Activated CD8-positive, alpha-beta T cell treated with anti-CD3 and anti-CD28 coated beads for 36 hours (primary cell): Measurements from ENCODE around the gene PDCD5. TPM values are rescaled to one million over a fixed set of nuclear protein-coding genes. Genes with fewer than 3 reads are reported as not detected.

ENCODE experiments used
- ATAC-seq: fragments of 200-7000 bp; cut with Tn5 transposase; one replicate; pipeline ENCODE4 v1.10.0; 2021; ENCODE audit warnings: mild to moderate bottlenecking, moderate library complexity
- CTCF ChIA-PET: fragments of 350-600 bp; sonication (Branson Sonifier 250); formaldehyde crosslinking; loops from one replicate; lab custom pipeline; 2021; ENCODE audit warnings: antibody characterized with exemption; lab: Charles Lee
- POLR2A ChIA-PET: fragments of 350-600 bp; sonication (Branson Sonifier 250); formaldehyde crosslinking; loops from one replicate; lab custom pipeline; 2021; ENCODE audit warnings: antibody characterized with exemption; lab: Charles Lee
- DNase-seq: peaks from one replicate; pipeline ENCODE4 v3.0.0-alpha.2; 2020
- H3K27ac Mint-ChIP-seq: one replicate; pipeline ENCODE4 v1.8.0; 2021; ENCODE audit warnings: mild to moderate bottlenecking, mixed read lengths
- H3K27me3 Mint-ChIP-seq: one replicate; pipeline ENCODE4 v1.8.0; 2021; ENCODE audit warnings: mixed read lengths
- H3K36me3 Mint-ChIP-seq: one replicate; pipeline ENCODE4 v1.8.0; 2021; ENCODE audit warnings: low read depth, mixed read lengths
- H3K4me1 Mint-ChIP-seq: one replicate; pipeline ENCODE4 v1.8.0; 2021; ENCODE audit warnings: low read depth, mixed read lengths
- H3K4me3 Mint-ChIP-seq: one replicate; pipeline ENCODE4 v1.8.0; 2021; ENCODE audit warnings: mild to moderate bottlenecking, moderate library complexity, mixed read lengths
- H3K9me3 Mint-ChIP-seq: one replicate; pipeline ENCODE4 v1.8.0; 2021; ENCODE audit warnings: mixed read lengths
- CTCF ChIP-seq: fragments of 200-600 bp; IDR thresholded peaks from one replicate; pipeline ENCODE4 v1.8.0; 2022; ENCODE audit warnings: antibody characterized with exemption, mild to moderate bottlenecking
- intact Hi-C: fragments of 100-400 bp; cut with micrococcal nuclease; formaldehyde crosslinking; loops from one replicate; pipeline ENCODE4 v1.10.0; 2022
- total RNA-seq, 2 experiments: library from RNA; stranded (reverse); gene quantifications; one replicate each; pipeline ENCODE4 v1.2.3, GENCODE V29; 2021

PDCD5 gene
- total RNA-seq, 2 experiments from 2014 or later = 221 to 222 TPM

DNA sequence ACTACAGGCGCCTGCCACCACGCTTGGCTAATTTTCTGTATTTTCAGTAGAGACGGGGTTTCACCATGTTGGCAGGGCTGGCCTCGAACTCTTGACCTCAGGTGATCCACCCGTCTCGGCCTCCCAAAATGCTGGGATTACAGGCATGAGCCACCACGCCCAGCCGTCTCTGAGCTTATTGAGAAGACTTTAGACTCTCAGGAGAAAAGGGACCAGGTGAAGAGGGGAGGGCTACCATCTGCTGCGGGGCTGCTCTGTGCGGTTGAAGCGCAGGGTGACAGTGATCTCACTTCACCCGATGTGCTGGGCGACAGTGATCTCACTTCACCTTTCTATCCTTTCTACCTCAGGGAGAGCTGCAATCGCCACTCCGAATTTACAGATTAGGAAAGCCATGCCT, 25.3 kb downstream of the PDCD5 start:
- intact Hi-C loops = no loop called here
- ATAC-seq (no peak), DNase-seq (no peak)
- Mint-ChIP-seq H3K4me3 (no peak overlapping the region), H3K36me3 (peaks cover 23% of the 10 kb centered on the region), H3K9me3 (no peaks in the 10 kb centered on the region), H3K4me1 (no peaks in the 10 kb centered on the region), H3K27me3 (no peaks in the 10 kb centered on the region), H3K27ac (no peak overlapping the region)
- TF ChIP-seq CTCF = no peak
- POLR2A ChIA-PET = interaction anchor here (0.6 to 1.2 kb wide), 2 partner anchors 12 to 87 kb away, joined by 3 read pairs; no protein-coding TSS in a partner anchor
- CTCF ChIA-PET = interaction anchor here (1.0 kb wide), 1 partner anchor 8 kb away, joined by 3 read pairs; no protein-coding TSS in a partner anchor

GRCh38 chr19:32607479-32607878, 26.5 kb downstream of the PDCD5 start:
- TF ChIP-seq CTCF = no peak
- ChIA-PET CTCF (no interaction called here), POLR2A (no interaction called here)
- H3K36me3 Mint-ChIP-seq = peaks cover 22% of the 10 kb centered on the region
- DNase-seq (no peak), ATAC-seq (no peak)
- H3K4me3 Mint-ChIP-seq = no peak overlapping the region
- intact Hi-C loops = no loop called here
- no peaks in the 10 kb centered on the region for H3K27me3 Mint-ChIP-seq
- H3K27ac Mint-ChIP-seq = no peak overlapping the region
- H3K9me3 Mint-ChIP-seq = no peaks in the 10 kb centered on the region
- H3K4me1 Mint-ChIP-seq = no peaks in the 10 kb centered on the region

GRCh38 chr19:32611161-32611560, 30.2 kb downstream of the PDCD5 start:
- ATAC-seq (no peak), DNase-seq (no peak)
- ChIA-PET CTCF (no interaction called here), POLR2A (no interaction called here)
- no peak overlapping the region for H3K4me3 Mint-ChIP-seq
- intact Hi-C loops = no loop called here
- H3K9me3 Mint-ChIP-seq = no peaks in the 10 kb centered on the region
- H3K4me1 Mint-ChIP-seq = no peaks in the 10 kb centered on the region
- H3K27me3 Mint-ChIP-seq = no peaks in the 10 kb centered on the region
- no peak for TF ChIP-seq CTCF
- H3K27ac Mint-ChIP-seq = no peak overlapping the region
- H3K36me3 Mint-ChIP-seq = peaks cover 32% of the 10 kb centered on the region

DNA sequence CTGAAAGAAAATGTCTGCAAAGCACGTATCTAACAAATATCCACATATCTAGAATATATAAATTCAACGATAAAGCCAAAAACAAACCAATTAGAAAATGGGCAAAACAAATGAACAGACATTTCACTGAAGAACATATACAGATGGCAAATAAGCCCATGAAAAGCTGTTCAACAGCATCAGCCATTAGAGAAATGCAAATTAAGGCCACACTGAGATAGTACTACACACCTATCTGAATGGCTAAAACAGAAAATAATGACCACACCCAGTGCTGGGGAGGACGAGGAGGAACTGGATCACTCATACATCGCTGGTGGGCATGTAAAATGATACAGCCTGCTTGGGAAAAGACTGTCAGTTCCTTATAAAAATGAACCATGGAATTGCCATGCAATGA, 32.0 kb downstream of the PDCD5 start:
- H3K27me3 Mint-ChIP-seq = no peaks in the 10 kb centered on the region
- no peak overlapping the region for H3K27ac Mint-ChIP-seq
- DNase-seq (no peak), ATAC-seq (no peak)
- CTCF ChIA-PET = interaction anchor here (1.3 kb wide), 1 partner anchor 11 kb away, joined by 4 read pairs; no protein-coding TSS in a partner anchor
- H3K36me3 Mint-ChIP-seq = peaks cover 33% of the 10 kb centered on the region
- POLR2A ChIA-PET = no interaction called here
- TF ChIP-seq CTCF = no peak
- H3K4me3 Mint-ChIP-seq = no peak overlapping the region
- H3K9me3 Mint-ChIP-seq = no peaks in the 10 kb centered on the region
- H3K4me1 Mint-ChIP-seq = no peaks in the 10 kb centered on the region
- intact Hi-C loops = no loop called here

DNA sequence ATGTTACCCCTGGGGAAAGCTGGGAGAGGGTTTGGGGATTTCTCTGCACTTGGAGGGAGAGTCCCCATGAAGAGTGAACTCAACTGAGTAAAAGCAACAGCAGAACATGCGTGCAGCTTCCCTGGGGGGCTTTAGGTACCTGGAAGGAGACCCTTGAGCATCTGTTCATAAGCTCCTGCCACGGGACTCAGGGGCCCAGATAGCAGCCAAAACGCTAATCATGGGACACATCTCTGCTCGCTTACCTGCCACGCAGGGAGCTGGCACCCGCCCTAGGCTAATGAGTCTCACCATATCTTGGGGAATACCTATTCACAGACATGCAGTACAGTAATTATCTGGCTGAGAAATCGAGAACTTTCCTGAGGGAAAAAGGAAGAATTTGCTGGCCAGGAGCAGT, 33.9 kb downstream of the PDCD5 start:
- Mint-ChIP-seq H3K9me3 (no peaks in the 10 kb centered on the region), H3K36me3 (peaks cover 35% of the 10 kb centered on the region), H3K27ac (no peak overlapping the region), H3K4me3 (no peak overlapping the region), H3K4me1 (no peaks in the 10 kb centered on the region), H3K27me3 (no peaks in the 10 kb centered on the region)
- DNase-seq = no peak
- POLR2A ChIA-PET = no interaction called here
- CTCF ChIA-PET = interaction anchor here (0.6 to 2.6 kb wide), 3 partner anchors 15 to 63 kb away, joined by 3 to 10 read pairs (median 3); no protein-coding TSS in a partner anchor
- intact Hi-C loops = no loop called here
- no peak for TF ChIP-seq CTCF
- ATAC-seq = no peak
